Osteoblast (primary cell): ENCODE results near the gene PUM1. TPM values are rescaled to one million over a fixed set of nuclear protein-coding genes. Genes with fewer than 3 reads are reported as not detected.
"Not testable (repeated sequence)": the region's sequence is repeated elsewhere in the genome, so short reads cannot be mapped to it uniquely, and the experiment has no call there.

Experiments
- DNase-seq: peaks from one replicate; pipeline ENCODE4 v3.0.0; 2011; ENCODE audit warnings: low spot score, mixed read lengths; ENCODE audit not compliant: insufficient read length; ENCODE audit errors: missing footprints
- H2AFZ ChIP-seq: 2 replicates; pipeline ENCODE4 v1.6.0; 2011; ENCODE audit warnings: mild to moderate bottlenecking, low read length
- H3K27ac ChIP-seq: 2 replicates; pipeline ENCODE4 v1.5.1; 2011; ENCODE audit warnings: mild to moderate bottlenecking, low read depth, low read length, moderate library complexity
- H3K27me3 ChIP-seq: 2 replicates; pipeline ENCODE4 v1.6.0; 2012; ENCODE audit warnings: mild to moderate bottlenecking, control low read depth, inconsistent platforms, low read length, moderate library complexity; ENCODE audit not compliant: insufficient read depth
- H3K36me3 ChIP-seq: 2 replicates; pipeline ENCODE4 v1.5.1; 2011; ENCODE audit warnings: mild to moderate bottlenecking, low read length, control low read depth, moderate library complexity; ENCODE audit not compliant: insufficient read depth
- H3K4me1 ChIP-seq: 2 replicates; pipeline ENCODE4 v1.5.1; 2011; ENCODE audit warnings: mild to moderate bottlenecking, low read length, control low read depth, moderate library complexity; ENCODE audit not compliant: insufficient read depth
- H3K4me2 ChIP-seq: 2 replicates; pipeline ENCODE4 v1.6.0; 2011; ENCODE audit warnings: mild to moderate bottlenecking, low read length; ENCODE audit not compliant: insufficient read depth
- H3K4me3 ChIP-seq: fragments of 200-600 bp; sonication (generic); 3 replicates; pipeline ENCODE4 v1.5.1; 2012; ENCODE audit warnings: mild to moderate bottlenecking, low read length, inconsistent platforms; ENCODE audit not compliant: insufficient read depth
- H3K79me2 ChIP-seq: 2 replicates; pipeline ENCODE4 v1.6.0; 2012; ENCODE audit warnings: mild to moderate bottlenecking, low read length, control low read depth, inconsistent platforms; ENCODE audit not compliant: insufficient read depth
- H3K9me3 ChIP-seq: 2 replicates; pipeline ENCODE4 v1.5.1; 2011; ENCODE audit warnings: low read depth, low read length, control low read depth
- H4K20me1 ChIP-seq: 2 replicates; pipeline ENCODE4 v1.6.0; 2012; ENCODE audit warnings: mild to moderate bottlenecking, low read length, control low read depth; ENCODE audit not compliant: insufficient read depth
- total RNA-seq: library from RNA; depleted of rRNA; stranded (reverse); fragments of >200 nt; gene quantifications from 2 replicates; pipeline ENCODE4 v1.2.3, GENCODE V29; 2012
- TF ChIP-seq, protein P1 (sequence below): IDR thresholded peaks from 2 replicates; pipeline ENCODE4 v1.5.1; 2011; ENCODE audit warnings: mild to moderate bottlenecking, low read depth, low read length, moderate library complexity; ENCODE audit errors: extremely low read depth

Gene PUM1
- total RNA-seq, 1 donor: 68.8 TPM

DNA sequence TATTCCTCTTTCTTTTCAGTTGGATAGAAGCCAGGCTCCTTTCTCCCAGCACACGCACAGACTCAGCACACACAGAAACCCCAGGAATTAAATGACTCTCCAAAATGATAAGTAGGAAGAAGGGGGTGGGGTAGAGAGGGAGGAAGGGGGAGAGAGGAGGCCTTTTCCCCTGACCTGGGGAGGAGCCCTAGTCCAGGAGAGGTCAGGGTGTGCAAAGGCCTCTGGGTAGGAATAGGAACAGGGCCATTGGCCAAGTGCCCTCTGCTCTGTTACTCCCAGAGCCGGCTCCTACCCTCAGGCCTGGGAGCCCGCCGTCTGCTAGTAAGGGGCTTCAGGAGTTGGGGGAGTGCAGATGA is 35.6 kb upstream of the PUM1 start:
- DNase-seq: peak; percentile 61
- Histone ChIP-seq H4K20me1 (no peaks in the 10 kb centered on the region), H3K4me3 (no peak overlapping the region), H2AFZ (peak overlapping the region; percentile 56), H3K79me2 (no peaks in the 10 kb centered on the region), H3K4me1 (peaks cover 16% of the 10 kb centered on the region), H3K9me3 (no peaks in the 10 kb centered on the region), H3K27ac (peak overlapping the region; percentile 51), H3K36me3 (no peaks in the 10 kb centered on the region), H3K4me2 (peak overlapping the region; percentile 68), H3K27me3 (no peaks in the 10 kb centered on the region)
- TF ChIP-seq, protein P1, sequence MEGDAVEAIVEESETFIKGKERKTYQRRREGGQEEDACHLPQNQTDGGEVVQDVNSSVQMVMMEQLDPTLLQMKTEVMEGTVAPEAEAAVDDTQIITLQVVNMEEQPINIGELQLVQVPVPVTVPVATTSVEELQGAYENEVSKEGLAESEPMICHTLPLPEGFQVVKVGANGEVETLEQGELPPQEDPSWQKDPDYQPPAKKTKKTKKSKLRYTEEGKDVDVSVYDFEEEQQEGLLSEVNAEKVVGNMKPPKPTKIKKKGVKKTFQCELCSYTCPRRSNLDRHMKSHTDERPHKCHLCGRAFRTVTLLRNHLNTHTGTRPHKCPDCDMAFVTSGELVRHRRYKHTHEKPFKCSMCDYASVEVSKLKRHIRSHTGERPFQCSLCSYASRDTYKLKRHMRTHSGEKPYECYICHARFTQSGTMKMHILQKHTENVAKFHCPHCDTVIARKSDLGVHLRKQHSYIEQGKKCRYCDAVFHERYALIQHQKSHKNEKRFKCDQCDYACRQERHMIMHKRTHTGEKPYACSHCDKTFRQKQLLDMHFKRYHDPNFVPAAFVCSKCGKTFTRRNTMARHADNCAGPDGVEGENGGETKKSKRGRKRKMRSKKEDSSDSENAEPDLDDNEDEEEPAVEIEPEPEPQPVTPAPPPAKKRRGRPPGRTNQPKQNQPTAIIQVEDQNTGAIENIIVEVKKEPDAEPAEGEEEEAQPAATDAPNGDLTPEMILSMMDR: no peak

DNA sequence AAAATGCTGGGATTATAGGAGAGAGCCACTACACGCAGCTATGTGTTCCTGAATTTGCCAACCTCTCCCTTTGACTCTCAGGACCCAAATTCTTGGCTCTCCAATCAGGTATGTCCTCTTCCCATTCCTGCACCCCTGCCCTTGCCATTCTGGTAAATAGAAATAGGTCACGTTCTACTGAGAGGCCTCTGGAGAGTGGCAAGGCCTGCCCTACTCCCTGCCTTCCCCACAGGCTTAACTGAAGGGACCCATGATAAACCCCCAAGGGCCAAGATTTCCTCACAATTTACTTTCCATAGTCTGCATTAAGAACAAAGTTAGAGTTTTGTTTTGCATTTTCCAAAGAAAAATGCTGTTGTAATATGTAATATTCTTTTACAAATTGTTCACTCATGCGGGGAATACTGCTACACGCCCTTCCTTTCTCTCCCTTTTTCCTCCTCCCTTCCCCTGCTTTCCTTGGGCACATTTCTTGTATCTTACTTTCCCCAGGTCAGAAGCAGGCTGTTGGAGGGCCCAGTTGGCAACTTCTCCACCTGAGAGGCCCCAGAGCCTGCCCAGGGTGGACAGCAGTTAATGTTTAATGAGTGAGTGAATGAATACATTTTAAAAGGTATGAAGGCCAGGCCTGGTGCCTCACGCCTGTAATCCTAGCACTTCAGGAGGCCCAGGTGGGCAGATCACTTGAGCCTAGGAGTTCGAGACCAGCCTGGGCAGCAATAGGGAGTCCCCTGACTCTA is 33.9 kb upstream of the PUM1 start:
- no peaks in the 10 kb centered on the region for H4K20me1 ChIP-seq
- no peaks in the 10 kb centered on the region for H3K9me3 ChIP-seq
- TF ChIP-seq, protein P1: no peak

DNA sequence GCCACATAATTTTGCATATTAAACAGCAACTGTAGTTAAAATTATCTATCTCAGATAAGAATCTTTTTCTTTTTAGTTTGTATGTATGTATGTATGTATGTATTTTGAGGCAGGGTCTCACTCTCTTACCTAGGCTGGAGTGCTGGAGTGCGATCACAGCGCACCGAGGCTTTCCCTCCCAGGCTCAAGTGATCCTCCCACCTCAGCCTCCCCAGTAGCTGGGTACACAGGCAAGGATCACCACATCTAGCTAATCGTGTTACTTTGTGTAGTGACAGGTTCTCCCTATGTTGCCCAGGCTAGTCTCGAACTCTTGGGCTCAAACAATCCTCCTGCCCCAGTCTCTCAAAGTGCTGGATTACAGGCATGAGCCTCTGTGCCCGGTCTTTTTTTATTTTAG is 30.5 kb upstream of the PUM1 start:
- Histone ChIP-seq H3K4me3 (no peak overlapping the region), H3K27ac (no peak overlapping the region), H3K27me3 (no peaks in the 10 kb centered on the region), H3K9me3 (no peaks in the 10 kb centered on the region), H2AFZ (no peak overlapping the region), H3K79me2 (no peaks in the 10 kb centered on the region), H3K36me3 (no peaks in the 10 kb centered on the region), H3K4me1 (peaks cover 14% of the 10 kb centered on the region), H4K20me1 (no peaks in the 10 kb centered on the region), H3K4me2 (no peak overlapping the region)
- TF ChIP-seq, protein P1: no peak
- DNase-seq: no peak

More for the DNA sequence above, 33.9 kb upstream of the PUM1 start:
- no peaks in the 10 kb centered on the region for H3K27me3 ChIP-seq
- no peak overlapping the region for H3K4me2 ChIP-seq
- no peak overlapping the region for H3K27ac ChIP-seq
- H3K4me1 ChIP-seq: peaks cover 23% of the 10 kb centered on the region
- DNase-seq: peak; percentile 65
- no peaks in the 10 kb centered on the region for H3K79me2 ChIP-seq
- H3K4me3 ChIP-seq: no peak overlapping the region
- H2AFZ ChIP-seq: no peak overlapping the region
- no peaks in the 10 kb centered on the region for H3K36me3 ChIP-seq

GRCh38 chr1:31095298-31095981 is 29.9 kb upstream of the PUM1 start:
- no peaks in the 10 kb centered on the region for H4K20me1 ChIP-seq
- H3K79me2 ChIP-seq: no peaks in the 10 kb centered on the region
- no peaks in the 10 kb centered on the region for H3K27me3 ChIP-seq
- DNase-seq: peak; percentile 78
- H3K9me3 ChIP-seq: no peaks in the 10 kb centered on the region
- no peak overlapping the region for H2AFZ ChIP-seq
- H3K4me2 ChIP-seq: no peak overlapping the region
- H3K36me3 ChIP-seq: no peaks in the 10 kb centered on the region
- TF ChIP-seq, protein P1: no peak
- H3K4me3 ChIP-seq: no peak overlapping the region
- no peak overlapping the region for H3K27ac ChIP-seq
- peaks cover 8% of the 10 kb centered on the region for H3K4me1 ChIP-seq

DNA sequence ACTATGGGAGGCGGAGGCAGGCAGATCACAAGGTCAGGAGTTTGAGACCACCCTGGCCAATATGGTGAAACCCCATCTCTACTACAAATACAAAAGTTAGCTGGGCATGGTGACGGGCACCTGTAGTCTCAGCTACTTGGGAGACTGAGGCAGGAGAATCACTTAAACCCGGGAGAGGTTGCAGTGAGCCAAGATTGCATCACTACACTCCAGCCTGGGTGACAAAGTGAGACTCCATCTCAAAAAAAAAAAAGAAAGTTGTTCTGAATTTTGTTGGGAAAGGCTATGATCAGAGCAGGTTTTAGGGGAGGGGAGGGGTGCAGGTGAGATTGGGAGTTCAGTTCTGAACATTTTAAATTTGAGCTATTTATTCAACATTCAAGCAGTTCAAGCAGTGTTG is 22.6 kb upstream of the PUM1 start:
- H2AFZ ChIP-seq, H3K4me3 ChIP-seq, H3K27me3 ChIP-seq, H3K9me3 ChIP-seq, H3K27ac ChIP-seq, H3K79me2 ChIP-seq, H3K36me3 ChIP-seq, H3K4me1 ChIP-seq, H3K4me2 ChIP-seq, H4K20me1 ChIP-seq, DNase-seq: not testable (repeated sequence)
